Measurements from ENCODE around the gene PHRF1.

The PHRF1 gene

GRCh38 chr11:618856-619627 lies 42.8 kb downstream of the PHRF1 start:
- DNase-seq (ENCODE audit: low spot score) = no peak
- in situ Hi-C loops (cut with MboI; ENCODE audit: low sequenced_read_pairs, unreplicated experiment) = no loop called here
- TF ChIP-seq CTCF (IDR thresholded peaks at IDR 0.05; ENCODE audit: borderline replicate concordance, control extremely low read depth, extremely low read depth, insufficient read depth, missing control alignments) = no peak

- in situ Hi-C loops (cut with MboI; ENCODE audit: low sequenced_read_pairs, unreplicated experiment) = no loop called here
- no peak for TF ChIP-seq CTCF (IDR thresholded peaks at IDR 0.05; ENCODE audit: borderline replicate concordance, control extremely low read depth, extremely low read depth, insufficient read depth, missing control alignments)
- no peak for DNase-seq (ENCODE audit: low spot score)
Measured at GRCh38 chr11:619628-620050, 43.4 kb downstream of the PHRF1 start.

- TF ChIP-seq CTCF (IDR thresholded peaks at IDR 0.05; ENCODE audit: borderline replicate concordance, control extremely low read depth, extremely low read depth, insufficient read depth, missing control alignments) = no peak
- in situ Hi-C loops (cut with MboI; ENCODE audit: low sequenced_read_pairs, unreplicated experiment) = no loop called here
- no peak for DNase-seq (ENCODE audit: low spot score)
Measured at GRCh38 chr11:620201-620600, 43.9 kb downstream of the PHRF1 start.

GRCh38 chr11:620935-621814 lies 44.9 kb downstream of the PHRF1 start:
- in situ Hi-C loops (cut with MboI; ENCODE audit: low sequenced_read_pairs, unreplicated experiment) = no loop called here
- no peak for TF ChIP-seq CTCF (IDR thresholded peaks at IDR 0.05; ENCODE audit: borderline replicate concordance, control extremely low read depth, extremely low read depth, insufficient read depth, missing control alignments)
- no peak for DNase-seq (ENCODE audit: low spot score)

- no peak for DNase-seq (ENCODE audit: low spot score)
- in situ Hi-C loops (cut with MboI; ENCODE audit: low sequenced_read_pairs, unreplicated experiment) = no loop called here
- no peak for TF ChIP-seq CTCF (IDR thresholded peaks at IDR 0.05; ENCODE audit: borderline replicate concordance, control extremely low read depth, extremely low read depth, insufficient read depth, missing control alignments)
Measured at GRCh38 chr11:621838-622237, 45.6 kb downstream of the PHRF1 start.

GRCh38 chr11:623349-623869 lies 47.1 kb downstream of the PHRF1 start:
- TF ChIP-seq CTCF (IDR thresholded peaks at IDR 0.05; ENCODE audit: borderline replicate concordance, control extremely low read depth, extremely low read depth, insufficient read depth, missing control alignments) = no peak
- in situ Hi-C loops (cut with MboI; ENCODE audit: low sequenced_read_pairs, unreplicated experiment) = no loop called here
- DNase-seq (ENCODE audit: low spot score) = no peak

All from GM13976 (cell line).